Effector CD8-positive, alpha-beta T cell (primary cell): Measurements from ENCODE around the gene NBEA.
"Not testable (repeated sequence)": the region's sequence is repeated elsewhere in the genome, so short reads cannot be mapped to it uniquely, and the experiment has no call there.

Source experiments
- DNase-seq: peaks from one replicate; lab custom pipeline; 2025; lab: John Stamatoyannopoulos, UW

The NBEA gene

DNA sequence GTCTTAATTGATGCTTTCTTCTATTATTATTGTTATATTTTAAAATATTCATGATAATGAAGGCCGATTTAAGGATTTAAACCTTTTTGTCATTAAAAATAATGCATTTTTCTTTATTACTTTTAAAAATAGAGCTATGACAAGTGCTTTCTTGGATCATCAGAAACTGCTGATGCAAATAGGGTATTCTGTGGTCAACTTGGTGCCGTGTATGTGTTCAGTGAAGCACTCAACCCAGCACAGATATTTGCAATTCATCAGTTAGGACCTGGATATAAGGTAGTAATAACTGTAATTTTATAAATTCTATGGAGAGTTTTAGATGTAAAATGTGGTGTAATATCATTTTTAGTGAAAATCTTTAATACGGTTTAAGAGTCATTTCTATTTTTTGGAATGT is 116.5 kb downstream of the NBEA start:
- DNase-seq, result not testable (repeated sequence)

- no peak for DNase-seq
Measured at GRCh38 chr13:35086667-35087066, 144.6 kb downstream of the NBEA start.

GRCh38 chr13:35092251-35092650 is 150.2 kb downstream of the NBEA start:
- DNase-seq, result no peak

DNA sequence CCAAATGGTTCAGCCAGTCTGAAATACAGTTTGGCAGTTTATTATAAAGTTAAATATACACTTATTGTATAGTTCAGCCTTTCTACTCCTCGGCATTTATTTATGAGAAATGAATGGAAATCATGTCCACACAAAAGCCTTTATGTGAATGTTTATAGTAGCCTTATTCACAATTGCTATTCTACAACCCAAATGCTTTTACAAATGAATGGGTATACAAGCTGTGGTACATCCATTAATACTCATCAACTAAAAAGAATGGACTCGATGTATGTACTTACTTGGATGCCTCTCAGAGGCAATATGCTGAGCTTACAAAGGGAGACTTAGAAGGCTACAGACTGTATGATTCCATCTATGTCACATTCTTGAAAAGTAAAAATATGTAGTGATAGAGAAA is 150.7 kb downstream of the NBEA start:
- DNase-seq, result no peak

- no peak for DNase-seq
Measured at GRCh38 chr13:35093356-35093755, 151.3 kb downstream of the NBEA start.

- not testable (repeated sequence) for DNase-seq
Measured at GRCh38 chr13:35106771-35107170, 164.7 kb downstream of the NBEA start.

GRCh38 chr13:35107535-35107934 is 165.5 kb downstream of the NBEA start:
- DNase-seq, result no peak

GRCh38 chr13:35113612-35114011 is 171.5 kb downstream of the NBEA start:
- not testable (repeated sequence) for DNase-seq

- DNase-seq, result no peak
Measured at GRCh38 chr13:35127466-35127865, 185.4 kb downstream of the NBEA start.

GRCh38 chr13:35129500-35129899 is 187.4 kb downstream of the NBEA start:
- no peak for DNase-seq

- no peak for DNase-seq
Measured at GRCh38 chr13:35131471-35131870, 189.4 kb downstream of the NBEA start.

- DNase-seq, result no peak
Measured at GRCh38 chr13:35136585-35136984, 194.5 kb downstream of the NBEA start.

DNA sequence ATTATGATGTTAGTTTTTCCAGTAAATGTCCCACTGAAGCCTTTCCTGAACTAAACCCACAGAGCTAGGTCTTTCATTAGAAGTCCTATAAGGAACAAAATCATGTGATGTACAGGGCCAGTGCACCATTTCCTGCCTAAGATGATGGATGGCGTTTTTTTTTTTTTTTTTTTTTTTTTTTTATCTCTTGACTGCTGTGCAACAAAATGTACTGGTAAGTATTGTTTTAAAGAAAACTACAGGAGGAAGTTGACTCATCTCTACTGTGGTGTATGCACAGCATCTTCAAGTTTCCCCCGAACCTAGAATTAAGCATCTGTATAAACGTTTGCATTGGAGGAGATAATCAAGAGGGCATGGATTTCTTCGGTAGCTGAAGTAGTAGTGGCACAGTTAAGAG is 197.5 kb downstream of the NBEA start:
- no peak for DNase-seq

DNA sequence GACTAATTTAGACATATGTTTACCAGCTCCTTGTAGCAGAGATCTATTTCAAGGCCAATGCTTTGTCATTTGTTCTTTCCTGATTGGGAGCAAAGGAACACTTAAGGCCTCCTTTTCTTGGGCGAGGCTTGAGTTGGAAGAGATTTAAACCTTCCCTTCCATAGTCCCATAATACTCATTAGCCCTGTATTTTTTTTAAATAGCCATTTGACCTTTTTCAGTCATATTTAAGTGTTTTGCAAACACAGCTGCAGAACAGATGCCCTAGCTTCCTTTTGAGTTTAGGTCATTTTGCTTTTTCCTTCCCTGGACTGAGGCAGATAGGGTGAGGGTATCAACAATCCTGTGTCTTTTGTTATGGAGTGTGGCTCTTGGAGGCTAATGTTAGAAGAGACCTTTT is 198.3 kb downstream of the NBEA start:
- DNase-seq, result no peak

DNA sequence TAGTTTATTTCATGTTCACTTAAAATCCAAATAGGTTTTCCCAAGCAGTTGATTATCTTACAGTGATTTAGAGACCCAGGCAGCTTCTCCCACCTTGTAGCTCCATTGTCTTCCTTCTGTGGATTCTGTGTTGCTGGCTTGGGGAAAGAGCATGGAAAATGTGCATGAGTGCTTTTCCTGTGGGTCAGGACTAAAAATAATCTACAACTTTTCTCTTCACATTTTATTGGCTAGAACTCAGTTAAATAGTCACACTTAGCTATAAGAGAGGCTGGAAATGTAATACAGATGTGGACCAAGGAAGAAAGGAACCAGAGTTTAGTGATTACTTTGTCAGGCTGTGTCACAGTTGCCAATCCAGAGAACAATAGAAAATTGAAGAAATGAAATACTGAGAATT is 198.8 kb downstream of the NBEA start:
- no peak for DNase-seq

DNA sequence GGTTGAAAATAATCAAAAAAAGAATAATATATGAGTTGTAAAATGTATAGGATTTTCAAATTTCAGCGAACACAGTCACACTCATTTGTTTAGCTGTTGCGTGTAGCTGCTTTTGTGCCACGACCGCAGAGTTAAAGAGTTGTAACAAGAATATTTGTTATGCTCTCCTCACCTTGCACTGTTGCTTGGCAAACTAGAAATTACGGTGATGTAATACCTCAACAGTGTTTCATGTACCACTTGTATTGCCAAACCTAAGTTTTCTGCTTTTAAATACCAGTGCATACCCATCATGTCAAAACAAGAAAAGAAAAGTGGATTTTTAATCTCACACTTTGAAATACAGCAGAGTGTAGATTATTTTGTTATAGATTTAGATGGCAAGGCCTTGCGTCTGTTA is 201.1 kb downstream of the NBEA start:
- no peak for DNase-seq

DNA sequence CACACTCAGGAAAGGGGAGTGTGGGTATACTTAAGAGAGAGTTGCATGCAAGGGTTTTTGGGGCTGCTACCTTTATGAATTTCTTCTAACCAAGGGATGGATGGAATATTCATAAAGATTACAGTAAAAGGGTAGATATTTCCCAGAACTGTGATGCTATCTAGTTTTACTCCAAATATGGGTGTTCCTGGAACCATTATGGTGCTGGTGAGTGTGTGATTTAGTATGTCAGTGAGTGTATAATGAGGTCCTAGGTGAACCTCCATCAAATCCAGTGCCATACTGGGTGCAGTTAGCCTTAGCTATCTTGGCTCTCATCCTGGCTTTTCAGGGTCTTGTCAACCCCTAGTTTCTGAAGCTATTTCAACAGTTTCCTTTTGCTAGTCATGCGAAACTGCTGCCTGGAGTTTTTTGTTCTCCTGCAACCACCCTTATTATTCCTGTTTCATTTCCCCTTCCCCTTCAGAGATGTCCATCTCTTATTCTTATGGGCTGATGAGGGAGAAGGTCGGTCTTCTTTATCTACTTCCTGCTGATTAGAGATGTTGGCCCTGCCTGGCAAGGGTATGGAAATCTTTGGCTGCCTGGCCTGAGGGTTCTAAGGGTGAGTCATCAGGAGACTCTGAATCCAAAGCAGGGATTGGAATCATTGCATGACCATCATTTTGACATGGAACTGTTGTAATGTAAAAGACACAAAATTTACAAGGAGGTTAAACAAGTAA is 202.3 kb downstream of the NBEA start:
- DNase-seq, result no peak

GRCh38 chr13:35146686-35147085 is 204.6 kb downstream of the NBEA start:
- no peak for DNase-seq

DNA sequence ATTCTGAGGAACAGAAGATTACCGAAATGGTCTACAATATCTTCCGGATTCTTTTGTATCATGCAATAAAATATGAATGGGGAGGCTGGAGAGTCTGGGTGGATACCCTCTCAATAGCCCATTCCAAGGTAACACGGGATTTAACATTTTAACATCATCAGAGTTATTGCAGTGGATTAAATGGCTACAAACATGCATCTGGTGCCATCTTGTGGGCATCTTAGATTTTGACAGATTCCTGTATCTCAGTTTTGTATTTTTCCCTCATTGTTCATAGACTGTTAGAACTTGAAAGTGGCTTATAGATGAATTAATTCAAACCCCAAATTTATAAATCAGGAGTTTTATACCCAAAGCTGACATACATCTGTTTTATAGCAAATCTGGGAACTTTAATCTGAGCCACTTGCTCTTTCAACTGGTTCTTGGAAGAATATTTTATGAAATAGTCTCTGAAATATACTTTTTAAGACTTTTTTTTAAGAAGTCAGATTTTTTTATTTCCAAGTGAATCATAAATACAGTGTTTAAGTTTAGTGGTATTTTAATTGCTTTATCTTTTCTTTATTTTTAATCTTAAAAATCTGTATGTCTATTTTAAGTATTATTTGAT is 215.2 kb downstream of the NBEA start:
- no peak for DNase-seq

DNA sequence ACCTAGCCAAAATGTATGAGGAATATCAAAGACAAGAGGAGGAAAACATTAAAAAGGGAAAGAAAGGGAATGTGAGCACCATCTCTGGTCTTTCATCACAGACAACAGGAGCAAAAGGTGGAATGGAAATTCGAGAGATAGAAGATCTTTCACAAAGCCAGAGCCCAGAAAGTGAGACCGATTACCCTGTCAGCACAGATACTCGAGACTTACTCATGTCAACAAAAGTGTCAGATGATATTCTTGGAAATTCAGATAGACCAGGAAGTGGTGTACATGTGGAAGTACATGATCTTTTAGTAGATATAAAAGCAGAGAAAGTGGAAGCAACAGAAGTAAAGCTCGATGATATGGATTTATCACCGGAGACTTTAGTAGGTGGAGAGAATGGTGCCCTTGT is 217.0 kb downstream of the NBEA start:
- DNase-seq, result no peak

- DNase-seq, result no peak
Measured at GRCh38 chr13:35160896-35161295, 218.8 kb downstream of the NBEA start.

DNA sequence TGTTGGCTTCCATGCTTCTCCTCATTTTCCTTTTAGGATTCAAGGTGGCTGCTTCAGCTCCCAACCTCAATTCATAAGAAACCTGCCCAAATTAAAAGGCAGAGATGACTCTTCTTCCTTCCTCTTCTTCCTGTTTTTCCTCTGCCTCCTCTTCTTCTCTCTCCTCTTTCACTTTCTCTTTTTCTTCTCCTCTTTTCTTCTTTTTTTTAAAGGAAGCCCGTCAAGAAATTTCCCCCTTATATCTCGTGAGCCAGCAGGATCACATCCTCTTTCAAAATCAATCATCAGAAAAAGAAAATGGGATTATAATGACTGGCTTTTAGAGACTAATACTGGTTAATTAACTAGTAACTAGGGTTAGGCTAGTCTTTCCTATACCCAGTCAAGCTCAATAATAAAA is 220.3 kb downstream of the NBEA start:
- no peak for DNase-seq

GRCh38 chr13:35163674-35164073 is 221.6 kb downstream of the NBEA start:
- no peak for DNase-seq
